Keratinocyte (primary cell): ENCODE measurements around the gene HOXC6. TPM values are rescaled to one million over a fixed set of nuclear protein-coding genes. Genes with fewer than 3 reads are reported as not detected.

Experiments
- DNase-seq: peaks from one replicate; pipeline ENCODE4 v3.0.0-alpha.2; 2011; ENCODE audit warnings: low read depth, missing footprints, low spot score
- FAIRE-seq: peaks from 2 replicates; lab custom pipeline; 2011; peaks lifted over from hg19 to GRCh38; lab: Jason Lieb, UNC
- H2AFZ ChIP-seq: 2 replicates; pipeline ENCODE4 v1.6.0; 2012; ENCODE audit warnings: low read length, control low read depth, inconsistent platforms; ENCODE audit not compliant: control insufficient read depth
- H3K27ac ChIP-seq: 2 replicates; pipeline ENCODE4 v1.5.1; 2011; ENCODE audit warnings: low read length; ENCODE audit not compliant: control insufficient read depth, insufficient read depth
- H3K27me3 ChIP-seq: 3 replicates; pipeline ENCODE4 v1.6.0; 2011; ENCODE audit warnings: low read length; ENCODE audit not compliant: control insufficient read depth, insufficient read depth; ENCODE audit errors: extremely low read depth
- H3K36me3 ChIP-seq, 2 experiments: 2 replicates in 1 of 2; 3 replicates in 1 of 2; pipeline ENCODE4 v1.5.1; 2011; ENCODE audit warnings: low read length in 2 of 2, mild to moderate bottlenecking in 1 of 2; ENCODE audit not compliant: control insufficient read depth in 2 of 2, insufficient read depth in 2 of 2; ENCODE audit errors: extremely low read depth in 1 of 2
- H3K4me1 ChIP-seq: 3 replicates; pipeline ENCODE4 v1.5.1; 2011; ENCODE audit warnings: low read length; ENCODE audit not compliant: control insufficient read depth, insufficient read depth; ENCODE audit errors: extremely low read depth
- H3K4me2 ChIP-seq: 3 replicates; pipeline ENCODE4 v1.6.0; 2011; ENCODE audit warnings: low read depth, low read length; ENCODE audit not compliant: control insufficient read depth, insufficient read depth; ENCODE audit errors: extremely low read depth
- H3K4me3 ChIP-seq, 3 experiments: fragments of 200-600 bp in 1 of 3; sonication (generic) in 1 of 3; 2 replicates in 2 of 3; 3 replicates in 1 of 3; pipeline ENCODE4 v1.5.1; 2011 to 2016; ENCODE audit warnings: low read length in 3 of 3, mild to moderate bottlenecking in 3 of 3, control low read depth in 2 of 3, inconsistent platforms in 1 of 3, low read depth in 1 of 3, mixed read lengths in 1 of 3, mixed run types in 1 of 3, moderate library complexity in 1 of 3; ENCODE audit not compliant: control insufficient read depth in 2 of 3, insufficient read depth in 2 of 3; ENCODE audit errors: extremely low read depth in 1 of 3
- H3K79me2 ChIP-seq: 2 replicates; pipeline ENCODE4 v1.6.0; 2012; ENCODE audit warnings: low read length; ENCODE audit not compliant: control insufficient read depth, insufficient read depth
- H3K9ac ChIP-seq: 3 replicates; pipeline ENCODE4 v1.6.0; 2011; ENCODE audit warnings: low read length; ENCODE audit not compliant: control insufficient read depth, insufficient read depth; ENCODE audit errors: extremely low read depth
- H3K9me1 ChIP-seq: 3 replicates; pipeline ENCODE4 v1.6.0; 2011; ENCODE audit warnings: low read length; ENCODE audit not compliant: control insufficient read depth, insufficient read depth; ENCODE audit errors: extremely low read depth
- H3K9me3 ChIP-seq: 2 replicates; pipeline ENCODE4 v1.5.1; 2012; ENCODE audit warnings: low read depth, low read length; ENCODE audit not compliant: control insufficient read depth
- H4K20me1 ChIP-seq: 3 replicates; pipeline ENCODE4 v1.6.0; 2011; ENCODE audit warnings: low read length; ENCODE audit not compliant: control insufficient read depth, insufficient read depth; ENCODE audit errors: extremely low read depth
- CTCF ChIP-seq, 3 experiments: IDR thresholded peaks in 1 of 3; conservative IDR thresholded peaks in 1 of 3; optimal IDR thresholded peaks in 1 of 3; 2 replicates in 2 of 3; 3 replicates in 1 of 3; pipeline versions ENCODE3 to v1.5.1; 2011; ENCODE audit warnings: low read length in 3 of 3, mild to moderate bottlenecking in 3 of 3, moderate library complexity in 2 of 3, control low read depth in 1 of 3, inconsistent platforms in 1 of 3; ENCODE audit not compliant: insufficient read depth in 2 of 3; ENCODE audit errors: extremely low read depth in 1 of 3
- EZH2 ChIP-seq: IDR thresholded peaks from one replicate; pipeline ENCODE4 v1.6.1; 2012; ENCODE audit warnings: inconsistent platforms, mild to moderate bottlenecking, low read length, moderate library complexity
- dilution Hi-C: fragments of 300-500 bp; cut with MboI; formaldehyde crosslinking; loops from one replicate; pipeline ENCODE4 v1.7.0; 2020; ENCODE audit warnings: low sequenced_read_pairs; ENCODE audit not compliant: extremely low pct_ligation_motif_present
- polyA plus RNA-seq, 5 experiments: library from polyadenylated mRNA; depleted of rRNA in 3 of 5; stranded (reverse) in 3 of 5; stranded (forward) in 1 of 5; unstranded in 1 of 5; fragments of >200 nt; gene quantifications; 1 replicate in 1 of 5; 2 replicates in 3 of 5; 3 replicates in 1 of 5; pipeline versions ENCODE4 v1.2.1 to v1.2.3, GENCODE V29; 2011 to 2012; ENCODE audit warnings: missing spikeins in 2 of 5, low read depth in 1 of 5, low replicate concordance in 1 of 5

The HOXC6 gene
- polyA plus RNA-seq, 1 donor (not counting 4 experiments of a cell fraction or from before 2014, with no cell fraction given) = 4.7 TPM

GRCh38 chr12:54042970-54043853 lies 15.0 kb downstream of the HOXC6 start:
- H3K79me2 ChIP-seq = no peaks in the 10 kb centered on the region
- H3K9me3 ChIP-seq = no peaks in the 10 kb centered on the region
- H4K20me1 ChIP-seq = no peaks in the 10 kb centered on the region
- no peak overlapping the region for H2AFZ ChIP-seq
- no peak overlapping the region for H3K9ac ChIP-seq
- FAIRE-seq (no peak), DNase-seq (no peak)
- no peak overlapping the region for H3K4me2 ChIP-seq
- dilution Hi-C loops = no loop called here
- peaks cover 10% of the 10 kb centered on the region for H3K4me1 ChIP-seq
- peaks cover 3% of the 10 kb centered on the region for H3K27me3 ChIP-seq
- no peak overlapping the region for H3K4me3 ChIP-seq
- TF ChIP-seq EZH2 (no peak), CTCF (optimal IDR thresholded peaks at IDR 0.05 in 1 of 3, IDR thresholded peaks at IDR 0.05 in 1 of 3, conservative IDR thresholded peaks at IDR 0.05 in 1 of 3; ENCODE audit: extremely low read depth in 1 of 3, insufficient read depth in 2 of 3, low read length in 3 of 3) (no peak)
- no peak overlapping the region for H3K27ac ChIP-seq
- H3K9me1 ChIP-seq = no peaks in the 10 kb centered on the region
- no peaks in the 10 kb centered on the region for H3K36me3 ChIP-seq

- no peaks in the 10 kb centered on the region for H3K27me3 ChIP-seq
- H3K4me2 ChIP-seq = no peak overlapping the region
- H3K36me3 ChIP-seq = no peaks in the 10 kb centered on the region
- FAIRE-seq (no peak), DNase-seq (no peak)
- H3K9me1 ChIP-seq = no peaks in the 10 kb centered on the region
- H2AFZ ChIP-seq = no peak overlapping the region
- no peak for TF ChIP-seq EZH2
- no peak for TF ChIP-seq CTCF (optimal IDR thresholded peaks at IDR 0.05 in 1 of 3, IDR thresholded peaks at IDR 0.05 in 1 of 3, conservative IDR thresholded peaks at IDR 0.05 in 1 of 3; ENCODE audit: extremely low read depth in 1 of 3, insufficient read depth in 2 of 3, low read length in 3 of 3)
- no peaks in the 10 kb centered on the region for H3K79me2 ChIP-seq
- H3K9me3 ChIP-seq = no peaks in the 10 kb centered on the region
- no peaks in the 10 kb centered on the region for H3K4me1 ChIP-seq
- no peaks in the 10 kb centered on the region for H4K20me1 ChIP-seq
- H3K27ac ChIP-seq = no peak overlapping the region
- dilution Hi-C loops = no loop called here
- no peak overlapping the region for H3K4me3 ChIP-seq
- no peak overlapping the region for H3K9ac ChIP-seq
These were observed 16.3 kb downstream of the HOXC6 start for GRCh38 chr12:54044425-54045103.
